ENCODE data around the gene OPTC.

The OPTC gene

GRCh38 chr1:203547147-203547546 is 53.2 kb downstream of the OPTC start:
- no peak for TF ChIP-seq CTCF (conservative IDR thresholded peaks at IDR 0.05)
- H3K27ac ChIP-seq: no peak overlapping the region

GRCh38 chr1:203547771-203548421 is 53.9 kb downstream of the OPTC start:
- TF ChIP-seq CTCF (conservative IDR thresholded peaks at IDR 0.05): no peak
- H3K27ac ChIP-seq: no peak overlapping the region

- no peak for TF ChIP-seq CTCF (conservative IDR thresholded peaks at IDR 0.05)
Observed at GRCh38 chr1:203548892-203549291, 54.9 kb downstream of the OPTC start.

GRCh38 chr1:203549309-203549708 is 55.4 kb downstream of the OPTC start:
- TF ChIP-seq CTCF (conservative IDR thresholded peaks at IDR 0.05): no peak
- H3K27ac ChIP-seq: no peak overlapping the region

More at GRCh38 chr1:203548892-203549291, 54.9 kb downstream of the OPTC start:
- no peak overlapping the region for H3K27ac ChIP-seq

GRCh38 chr1:203550846-203551245 is 56.9 kb downstream of the OPTC start:
- no peak overlapping the region for H3K27ac ChIP-seq
- TF ChIP-seq CTCF (conservative IDR thresholded peaks at IDR 0.05): no peak

- no peak overlapping the region for H3K27ac ChIP-seq
- TF ChIP-seq CTCF (conservative IDR thresholded peaks at IDR 0.05): no peak
Observed at GRCh38 chr1:203551550-203551949, 57.6 kb downstream of the OPTC start.

GRCh38 chr1:203553496-203553895 is 59.5 kb downstream of the OPTC start:
- no peak for TF ChIP-seq CTCF (conservative IDR thresholded peaks at IDR 0.05)
- H3K27ac ChIP-seq: no peak overlapping the region
